Esophagus muscularis mucosa (tissue), 4 donors: ENCODE measurements around the gene MMP23B. TPM values are rescaled to one million over a fixed set of nuclear protein-coding genes. Genes with fewer than 3 reads are reported as not detected.

Source experiments
- DNase-seq: peaks from one replicate; pipeline ENCODE4 v3.0.0-alpha.2; 2017; ENCODE audit errors: extremely low spot score
- H3K27ac ChIP-seq, 4 donors: fragments of 200-600 bp; sonication (generic); replicated peaks in 1 of 4; 1 replicate in 3 of 4; 2 replicates in 1 of 4; pipeline ENCODE4 v1.5.1; 2016 to 2019; ENCODE audit warnings: mild to moderate bottlenecking in 1 of 4
- H3K27me3 ChIP-seq, 4 donors: fragments of 200-600 bp; sonication (generic); one replicate each; pipeline versions ENCODE4 v1.5.1 to v1.6.0; 2016 to 2019
- H3K36me3 ChIP-seq, 4 donors: fragments of 200-600 bp; sonication (generic); one replicate each; pipeline ENCODE4 v1.5.1; 2016 to 2019
- H3K4me1 ChIP-seq, 4 donors: fragments of 200-600 bp; sonication (generic); one replicate each; pipeline ENCODE4 v1.5.1; 2016 to 2019
- H3K4me3 ChIP-seq, 4 donors: fragments of 200-600 bp; sonication (generic); 1 replicate in 2 of 4; 2 replicates in 2 of 4; pipeline ENCODE4 v1.5.1; 2016 to 2019; ENCODE audit warnings: mild to moderate bottlenecking in 4 of 4, moderate library complexity in 1 of 4
- H3K9me3 ChIP-seq, 4 donors: fragments of 200-600 bp; sonication (generic); 1 replicate in 3 of 4; 2 replicates in 1 of 4; pipeline ENCODE4 v1.5.1; 2016 to 2019
- EP300 ChIP-seq: sonication (generic); formaldehyde crosslinking; IDR thresholded peaks from one replicate; pipeline ENCODE4 v1.6.1; 2017; ENCODE audit warnings: antibody characterized with exemption
- POLR2A ChIP-seq: fragments of 450-650 bp; IDR thresholded peaks from one replicate; pipeline ENCODE4 v1.6.1; 2017; ENCODE audit warnings: antibody characterized with exemption, moderate library complexity, mild to moderate bottlenecking, low read depth
- POLR2AphosphoS5 ChIP-seq, 2 donors: sonication (generic); formaldehyde crosslinking; IDR thresholded peaks; one replicate each; pipeline ENCODE4 v1.6.1; 2017; ENCODE audit warnings: antibody characterized with exemption in 2 of 2
- WGBS: methylation state at CpG from one replicate; pipeline ENCODE4 v1.1.5; 2018; 5-methylcytosine and 5-hydroxymethylcytosine counted together
- intact Hi-C: fragments of 100-400 bp; cut with DNase I; formaldehyde crosslinking; loops from one replicate; pipeline ENCODE4 v1.15.1; 2023
- total RNA-seq, 4 donors: library from RNA; depleted of rRNA; stranded (reverse); fragments of >200 nt; gene quantifications; one replicate each; pipeline versions ENCODE4 v1.1.0 to v1.2.1, GENCODE V29; 2016
- TF ChIP-seq, protein P1 (sequence below), 3 experiments: fragments of 200-600 bp in 2 of 3; fragments of 450-650 bp in 1 of 3; sonication (generic) in 2 of 3; IDR thresholded peaks; one replicate each; pipeline ENCODE4 v1.5.1; 2017 to 2019; ENCODE audit warnings: antibody characterized with exemption in 3 of 3, mild to moderate bottlenecking in 2 of 3, moderate library complexity in 1 of 3

MMP23B gene
- total RNA-seq, 4 donors from 2014 or later = 3.2 to 19.5 (median 14.0) TPM

GRCh38 chr1:1622788-1623094 lies 9.2 kb upstream of the MMP23B start:
- no peaks in the 10 kb centered on the region for H3K9me3 ChIP-seq
- H3K4me1 ChIP-seq = peaks cover 1 to 19% (median 9%) of the 10 kb centered on the region in 4 donors
- DNase-seq = no peak
- H3K27ac ChIP-seq = no peak overlapping the region
- H3K36me3 ChIP-seq = peaks cover 6 to 58% (median 41%) of the 10 kb centered on the region in 4 donors
- intact Hi-C loops = no loop called here
- 93% methylated on average over 13 of the region's 17 CpGs for WGBS
- no peak overlapping the region for H3K4me3 ChIP-seq
- no peaks in the 10 kb centered on the region for H3K27me3 ChIP-seq
- TF ChIP-seq EP300 (no peak), POLR2A (no peak), POLR2AphosphoS5 (IDR thresholded peaks at IDR 0.05) (no peak)
- TF ChIP-seq, protein P1, sequence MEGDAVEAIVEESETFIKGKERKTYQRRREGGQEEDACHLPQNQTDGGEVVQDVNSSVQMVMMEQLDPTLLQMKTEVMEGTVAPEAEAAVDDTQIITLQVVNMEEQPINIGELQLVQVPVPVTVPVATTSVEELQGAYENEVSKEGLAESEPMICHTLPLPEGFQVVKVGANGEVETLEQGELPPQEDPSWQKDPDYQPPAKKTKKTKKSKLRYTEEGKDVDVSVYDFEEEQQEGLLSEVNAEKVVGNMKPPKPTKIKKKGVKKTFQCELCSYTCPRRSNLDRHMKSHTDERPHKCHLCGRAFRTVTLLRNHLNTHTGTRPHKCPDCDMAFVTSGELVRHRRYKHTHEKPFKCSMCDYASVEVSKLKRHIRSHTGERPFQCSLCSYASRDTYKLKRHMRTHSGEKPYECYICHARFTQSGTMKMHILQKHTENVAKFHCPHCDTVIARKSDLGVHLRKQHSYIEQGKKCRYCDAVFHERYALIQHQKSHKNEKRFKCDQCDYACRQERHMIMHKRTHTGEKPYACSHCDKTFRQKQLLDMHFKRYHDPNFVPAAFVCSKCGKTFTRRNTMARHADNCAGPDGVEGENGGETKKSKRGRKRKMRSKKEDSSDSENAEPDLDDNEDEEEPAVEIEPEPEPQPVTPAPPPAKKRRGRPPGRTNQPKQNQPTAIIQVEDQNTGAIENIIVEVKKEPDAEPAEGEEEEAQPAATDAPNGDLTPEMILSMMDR (IDR thresholded peaks at IDR 0.05) = no peak

GRCh38 chr1:1623181-1623630 lies 8.8 kb upstream of the MMP23B start:
- no peaks in the 10 kb centered on the region for H3K9me3 ChIP-seq
- 94% methylated on average over 6 of the region's 33 CpGs for whole genome bisulfite sequencing
- H3K27ac ChIP-seq = no peak overlapping the region
- peaks cover 0 to 3% (median 0%) of the 10 kb centered on the region in 4 donors for H3K27me3 ChIP-seq
- DNase-seq = no peak
- intact Hi-C loops = no loop called here
- H3K4me1 ChIP-seq = peaks cover 0 to 15% (median 7%) of the 10 kb centered on the region in 4 donors
- no peak overlapping the region for H3K4me3 ChIP-seq
- peaks cover 7 to 58% (median 42%) of the 10 kb centered on the region in 4 donors for H3K36me3 ChIP-seq
- TF ChIP-seq POLR2A (no peak), POLR2AphosphoS5 (IDR thresholded peaks at IDR 0.05) (no peak), EP300 (no peak)
- TF ChIP-seq, protein P1 (IDR thresholded peaks at IDR 0.05) = no peak

DNA sequence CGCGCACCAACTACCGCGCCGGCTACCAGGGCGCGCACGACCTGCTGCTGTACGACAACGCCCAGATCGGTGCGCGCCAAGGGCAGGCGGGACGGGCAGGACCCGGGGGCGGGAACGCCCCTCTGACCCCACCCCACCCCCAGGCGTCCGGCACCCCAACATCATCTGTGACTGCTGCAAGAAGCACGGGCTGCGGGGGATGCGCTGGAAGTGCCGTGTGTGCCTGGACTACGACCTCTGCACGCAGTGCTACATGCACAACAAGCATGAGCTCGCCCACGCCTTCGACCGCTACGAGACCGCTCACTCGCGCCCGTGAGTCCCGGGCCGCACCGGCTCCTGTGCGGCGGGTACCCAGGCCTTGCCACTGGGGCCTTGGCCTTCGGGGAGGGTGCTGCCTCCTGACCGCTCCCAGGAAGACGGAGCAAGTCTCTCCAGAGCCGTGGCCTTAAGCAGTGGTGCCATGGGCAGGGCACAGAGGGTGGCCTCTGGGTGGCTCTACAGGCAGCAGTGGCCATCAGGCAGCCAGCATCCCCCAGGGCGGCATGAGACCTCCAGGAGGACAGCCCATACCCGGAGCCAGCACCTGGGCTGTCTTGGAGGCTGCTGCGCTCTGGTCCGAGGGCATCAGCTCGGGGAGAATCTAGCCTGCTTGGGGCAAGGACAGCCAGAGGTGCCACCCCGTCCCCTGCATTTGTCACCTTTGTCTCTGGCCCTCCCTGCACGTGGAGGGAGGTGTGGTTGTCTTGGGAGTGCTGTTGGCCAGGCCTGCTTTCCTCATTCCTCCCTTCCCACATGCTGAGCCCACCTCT lies 8.1 kb upstream of the MMP23B start:
- Histone ChIP-seq H3K4me3 (no peak overlapping the region), H3K36me3 (peaks cover 12 to 58% (median 44%) of the 10 kb centered on the region in 4 donors), H3K4me1 (peaks cover 0 to 15% (median 6%) of the 10 kb centered on the region in 4 donors), H3K27me3 (peaks cover 0 to 9% (median 0%) of the 10 kb centered on the region in 4 donors), H3K27ac (no peak overlapping the region), H3K9me3 (no peaks in the 10 kb centered on the region)
- intact Hi-C loops = no loop called here
- 85% methylated on average over 11 of the region's 51 CpGs for WGBS
- DNase-seq = no peak
- TF ChIP-seq, protein P1 (IDR thresholded peaks at IDR 0.05) = no peak
- TF ChIP-seq POLR2A (no peak), EP300 (no peak), POLR2AphosphoS5 (IDR thresholded peaks at IDR 0.05) (no peak)

DNA sequence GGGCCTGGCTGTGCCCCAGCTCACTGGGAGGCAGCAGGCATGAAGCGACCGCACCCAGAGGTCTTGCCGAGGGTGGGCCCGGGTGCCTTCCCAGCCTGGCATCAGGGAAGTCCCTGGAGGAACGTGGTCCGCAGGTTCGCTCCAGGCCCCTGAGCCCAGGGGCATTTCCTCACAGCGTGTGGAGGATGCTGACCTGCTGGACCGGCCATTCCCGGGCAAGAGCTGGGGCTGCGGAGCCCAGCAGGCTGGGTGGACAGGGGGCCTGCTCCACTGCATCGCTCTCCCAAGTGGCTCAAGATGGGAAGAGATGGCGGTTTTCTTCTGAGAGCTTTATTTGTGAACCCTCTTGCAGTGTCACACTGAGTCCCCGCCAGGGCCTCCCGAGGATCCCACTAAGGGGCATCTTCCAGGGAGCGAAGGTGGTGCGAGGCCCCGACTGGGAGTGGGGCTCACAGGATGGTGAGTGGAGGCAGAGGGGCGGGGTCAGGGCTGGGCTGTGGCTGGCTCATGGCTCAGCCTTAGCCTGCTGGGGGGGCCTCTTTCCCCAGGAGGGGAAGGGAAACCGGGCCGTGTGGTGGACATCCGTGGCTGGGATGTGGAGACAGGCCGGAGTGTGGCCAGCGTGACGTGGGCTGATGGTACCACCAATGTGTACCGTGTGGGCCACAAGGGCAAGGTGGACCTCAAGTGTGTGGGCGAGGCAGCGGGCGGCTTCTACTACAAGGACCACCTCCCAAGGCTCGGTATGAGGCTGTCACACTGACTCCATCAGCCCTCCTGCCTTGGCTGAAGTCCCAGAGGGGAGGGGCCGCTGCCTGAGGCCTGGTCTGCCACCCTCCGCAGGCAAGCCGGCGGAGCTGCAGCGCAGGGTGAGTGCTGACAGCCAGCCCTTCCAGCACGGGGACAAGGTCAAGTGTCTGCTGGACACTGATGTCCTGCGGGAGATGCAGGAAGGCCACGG lies 7.2 kb upstream of the MMP23B start:
- intact Hi-C loops = no loop called here
- Histone ChIP-seq H3K4me3 (no peak overlapping the region), H3K27ac (no peak overlapping the region), H3K36me3 (peaks cover 14 to 65% (median 47%) of the 10 kb centered on the region in 4 donors), H3K4me1 (peaks cover 0 to 15% (median 6%) of the 10 kb centered on the region in 4 donors), H3K27me3 (peaks cover 0 to 18% (median 0%) of the 10 kb centered on the region in 4 donors), H3K9me3 (no peaks in the 10 kb centered on the region)
- TF ChIP-seq POLR2AphosphoS5 (IDR thresholded peaks at IDR 0.05) (no peak), EP300 (no peak), POLR2A (no peak)
- TF ChIP-seq, protein P1 (IDR thresholded peaks at IDR 0.05) = no peak
- WGBS = 83% methylated on average over 29 of the region's 38 CpGs
- DNase-seq = no peak
